Activated CD4-positive, alpha-beta T cell treated with anti-CD3 and anti-CD28 coated beads, Interleukin-2, Interleukin-6, amounts not matched to agents 100 ng/mL and 50 ng/mL, durations not matched to agents 16 hours and 8 hours (primary cell): ENCODE measurements around the gene MIA2.
A peak's percentile ranks its signal among the peaks of the same experiment; 100 is the strongest.
"Not testable (repeated sequence)": the region's sequence is repeated elsewhere in the genome, so short reads cannot be mapped to it uniquely, and the experiment has no call there.

Experiments used
- DNase-seq: peaks from one replicate; pipeline ENCODE4 v3.0.0-alpha.2; 2020

MIA2 gene

GRCh38 chr14:39233680-39234326 is at the start of gene MIA2:
Gene MIA2, plus strand, starts transcription at chr14:39233915. Its CDS starts 200 bp downstream, at chr14:39234115.
- no peak for DNase-seq

GRCh38 chr14:39184628-39185255 is 49.0 kb upstream of the MIA2 start:
- DNase-seq, result no peak

GRCh38 chr14:39185256-39186049 is 48.3 kb upstream of the MIA2 start:
- DNase-seq, result no peak

- DNase-seq, result no peak
These were observed 46.7 kb upstream of the MIA2 start for GRCh38 chr14:39186941-39187525.

GRCh38 chr14:39203659-39204606 is 29.8 kb upstream of the MIA2 start:
- no peak for DNase-seq

- DNase-seq, result not testable (repeated sequence)
These were observed 26.3 kb upstream of the MIA2 start for GRCh38 chr14:39207430-39207829.

- DNase-seq, result no peak
These were observed 22.5 kb upstream of the MIA2 start for GRCh38 chr14:39211109-39211741.

- no peak for DNase-seq
These were observed 21.7 kb upstream of the MIA2 start for GRCh38 chr14:39212034-39212433.

GRCh38 chr14:39212693-39213092 is 21.0 kb upstream of the MIA2 start:
- no peak for DNase-seq

GRCh38 chr14:39217214-39217879 is 16.4 kb upstream of the MIA2 start:
- no peak for DNase-seq

- no peak for DNase-seq
These were observed 15.4 kb upstream of the MIA2 start for GRCh38 chr14:39218171-39218769.

GRCh38 chr14:39219075-39219499 is 14.6 kb upstream of the MIA2 start:
- no peak for DNase-seq

- DNase-seq, result not testable (repeated sequence)
These were observed 13.2 kb upstream of the MIA2 start for GRCh38 chr14:39220473-39220872.

- DNase-seq, result no peak
These were observed 5.7 kb upstream of the MIA2 start for GRCh38 chr14:39228044-39228443.

- peak; percentile 9 for DNase-seq
These were observed 5.0 kb upstream of the MIA2 start for GRCh38 chr14:39228509-39229221.

GRCh38 chr14:39229222-39229543 is 4.5 kb upstream of the MIA2 start:
- DNase-seq, result peak; percentile 96

GRCh38 chr14:39229601-39230110 is 4.1 kb upstream of the MIA2 start:
- DNase-seq, result no peak

GRCh38 chr14:39230416-39231035 is 3.2 kb upstream of the MIA2 start:
- DNase-seq, result peak; percentile 58

- DNase-seq, result peak; percentile 81
These were observed 1.8 kb upstream of the MIA2 start for GRCh38 chr14:39231751-39232553.
